Dermis blood vessel endothelial cell (primary cell): ENCODE data around the gene GALE. TPM values are rescaled to one million over a fixed set of nuclear protein-coding genes. Genes with fewer than 3 reads are reported as not detected.
"Not testable (repeated sequence)": the region's sequence is repeated elsewhere in the genome, so short reads cannot be mapped to it uniquely, and the experiment has no call there.

Experiments
- DNase-seq: peaks from one replicate; pipeline ENCODE4 v3.0.0; 2010
- total RNA-seq: library from RNA; depleted of rRNA; stranded (reverse); fragments of >200 nt; gene quantifications from 2 replicates; pipeline ENCODE4 v1.2.3, GENCODE V29; 2014

The GALE gene
- total RNA-seq, 1 donor from 2014 or later, result 42.2 TPM

GRCh38 chr1:23809751-23810171 lies 9.2 kb upstream of the GALE start:
- DNase-seq, result peak; percentile 87

- no peak for DNase-seq
Observed at GRCh38 chr1:23807453-23807852, 6.9 kb upstream of the GALE start.

GRCh38 chr1:23806280-23806679 lies 5.7 kb upstream of the GALE start:
- no peak for DNase-seq

- DNase-seq, result no peak
Observed at GRCh38 chr1:23805025-23805424, 4.5 kb upstream of the GALE start.

GRCh38 chr1:23804183-23804835 lies 3.8 kb upstream of the GALE start:
- DNase-seq, result no peak

GRCh38 chr1:23803674-23804073 lies 3.1 kb upstream of the GALE start:
- DNase-seq, result no peak

- not testable (repeated sequence) for DNase-seq
Observed at GRCh38 chr1:23802809-23803342, 2.3 kb upstream of the GALE start.

GRCh38 chr1:23801876-23802275 lies 1.3 kb upstream of the GALE start:
- DNase-seq, result no peak

- no peak for DNase-seq
Observed at GRCh38 chr1:23801338-23801748, 789 bp upstream of the GALE start.

GRCh38 chr1:23799570-23800399 lies 769 bp downstream of the GALE start:
- peak; percentile 92 for DNase-seq

GRCh38 chr1:23799255-23799569 lies 1.3 kb downstream of the GALE start:
- DNase-seq, result no peak

- no peak for DNase-seq
Observed at GRCh38 chr1:23798662-23799142, 1.9 kb downstream of the GALE start.

- no peak for DNase-seq
Observed at GRCh38 chr1:23797478-23798448, 2.8 kb downstream of the GALE start.

GRCh38 chr1:23796466-23797271 lies 3.9 kb downstream of the GALE start:
- DNase-seq, result no peak

GRCh38 chr1:23795676-23796465 lies 4.7 kb downstream of the GALE start:
- no peak for DNase-seq

GRCh38 chr1:23794732-23795182 lies 5.8 kb downstream of the GALE start:
- DNase-seq, result not testable (repeated sequence)

- DNase-seq, result no peak
Observed at GRCh38 chr1:23793861-23794731, 6.5 kb downstream of the GALE start.

GRCh38 chr1:23793018-23793781 lies 7.4 kb downstream of the GALE start:
- DNase-seq, result peak; percentile 45
